Small intestine (tissue), 7 donors: ENCODE measurements around the gene SERP1. TPM values are rescaled to one million over a fixed set of nuclear protein-coding genes. Genes with fewer than 3 reads are reported as not detected.

Experiments used
- DNase-seq, 2 donors: peaks; one replicate each; pipeline versions ENCODE4 v3.0.0 to v3.0.0-alpha.2; 2013
- FAIRE-seq: peaks from 2 replicates; lab custom pipeline; 2012; peaks lifted over from hg19 to GRCh38; lab: Jason Lieb, UNC
- H3K27ac ChIP-seq, 3 donors: one replicate each; pipeline ENCODE4 v1.5.1; 2013; ENCODE audit warnings: low read length in 2 of 3, mild to moderate bottlenecking in 2 of 3, control low read depth in 1 of 3, inconsistent platforms in 1 of 3, low read depth in 1 of 3, moderate library complexity in 1 of 3
- H3K27me3 ChIP-seq, 3 donors: one replicate each; pipeline ENCODE4 v1.6.1; 2013; ENCODE audit warnings: low read length in 3 of 3, inconsistent platforms in 1 of 3; ENCODE audit not compliant: control insufficient read depth in 3 of 3, insufficient read depth in 3 of 3
- H3K36me3 ChIP-seq, 3 donors: one replicate each; pipeline ENCODE4 v1.6.1; 2013; ENCODE audit warnings: low read length in 3 of 3, inconsistent platforms in 1 of 3, low read depth in 1 of 3, mild to moderate bottlenecking in 1 of 3, moderate library complexity in 1 of 3; ENCODE audit not compliant: control insufficient read depth in 3 of 3, insufficient read depth in 2 of 3
- H3K4me1 ChIP-seq, 3 donors: one replicate each; pipeline ENCODE4 v1.6.1; 2013; ENCODE audit warnings: low read length in 2 of 3, inconsistent platforms in 1 of 3, low read depth in 1 of 3, mild to moderate bottlenecking in 1 of 3, moderate library complexity in 1 of 3; ENCODE audit not compliant: control insufficient read depth in 3 of 3, insufficient read depth in 2 of 3
- H3K4me3 ChIP-seq, 3 donors: one replicate each; pipeline ENCODE4 v1.5.1; 2013; ENCODE audit warnings: low read length in 3 of 3, control low read depth in 1 of 3, inconsistent platforms in 1 of 3, low read depth in 1 of 3, mild to moderate bottlenecking in 1 of 3, moderate library complexity in 1 of 3
- H3K9me3 ChIP-seq, 2 donors: one replicate each; pipeline ENCODE4 v1.6.1; 2013; ENCODE audit warnings: low read depth in 1 of 2, low read length in 1 of 2; ENCODE audit not compliant: control insufficient read depth in 2 of 2, insufficient read depth in 1 of 2
- WGBS, 3 donors: extraction: QIAGEN DNeasy Blood & Tissue Kit; methylation state at CpG; one replicate each; pipeline ENCODE4 v1.1.7; 2013; 5-methylcytosine and 5-hydroxymethylcytosine counted together
- polyA plus RNA-seq, 4 donors: library from polyadenylated mRNA; stranded (reverse) in 3 of 4; unstranded in 1 of 4; fragments of 200-250 nt in 3 of 4; fragments of 120-200 nt in 1 of 4; gene quantifications; one replicate each; pipeline versions ENCODE4 v1.2.1 to v1.2.3, GENCODE V29; 2013
- donor health status: healthy with polysubstance abuse.
- donor health status: control.
- donor health status: control.
- donor health status: Bipolar disorder and iron deficiency.
- donor health status: healthy.

The SERP1 gene
- polyA plus RNA-seq, 4 donors = 77.6 to 153 (median 122) TPM

GRCh38 chr3:150577855-150578254, 31.6 kb upstream of the SERP1 start:
- Histone ChIP-seq H3K27me3 (no peaks in the 10 kb centered on the region), H3K27ac (no peak overlapping the region), H3K4me1 (peaks cover 0 to 3% (median 0%) of the 10 kb centered on the region in 3 donors), H3K9me3 (no peaks in the 10 kb centered on the region), H3K4me3 (no peak overlapping the region), H3K36me3 (peaks cover 11 to 31% (median 13%) of the 10 kb centered on the region in 3 donors)
- WGBS, 3 donors = 19 to 63% (median 37%) methylated on average over 1 of the region's 1 CpG
- FAIRE-seq = no peak
- peak; percentile 9 to 13 for DNase-seq

- FAIRE-seq = no peak
- WGBS, 3 donors = 93 to 100% (median 97%) methylated on average over 1 of the region's 1 CpG
- H3K27me3 ChIP-seq = no peaks in the 10 kb centered on the region
- H3K4me1 ChIP-seq = no peaks in the 10 kb centered on the region
- no peak overlapping the region for H3K4me3 ChIP-seq
- H3K9me3 ChIP-seq = no peaks in the 10 kb centered on the region
- H3K27ac ChIP-seq = no peak overlapping the region
- DNase-seq = no peak
- H3K36me3 ChIP-seq = peaks cover 0 to 31% (median 9%) of the 10 kb centered on the region in 3 donors
Observed at GRCh38 chr3:150567328-150567727, 21.0 kb upstream of the SERP1 start.

GRCh38 chr3:150564243-150564642, 17.9 kb upstream of the SERP1 start:
- no peak for FAIRE-seq
- Histone ChIP-seq H3K27ac (no peak overlapping the region), H3K27me3 (no peaks in the 10 kb centered on the region)

GRCh38 chr3:150557725-150558124, 11.4 kb upstream of the SERP1 start:
- Histone ChIP-seq H3K9me3 (no peaks in the 10 kb centered on the region), H3K4me3 (no peak overlapping the region), H3K27ac (no peak overlapping the region), H3K27me3 (no peaks in the 10 kb centered on the region), H3K36me3 (peaks cover 6 to 29% (median 7%) of the 10 kb centered on the region in 3 donors), H3K4me1 (no peaks in the 10 kb centered on the region)
- WGBS, 3 donors = 58 to 67% (median 61%) methylated on average over 1 of the region's 1 CpG
- FAIRE-seq = no peak
- no peak for DNase-seq

More at GRCh38 chr3:150564243-150564642, 17.9 kb upstream of the SERP1 start:
- Histone ChIP-seq H3K4me1 (no peaks in the 10 kb centered on the region), H3K9me3 (no peaks in the 10 kb centered on the region), H3K36me3 (peaks cover 0 to 21% (median 8%) of the 10 kb centered on the region in 3 donors), H3K4me3 (no peak overlapping the region)
- DNase-seq = no peak
- 61 to 86% (median 68%) methylated on average over 2 of the region's 2 CpGs for WGBS, 3 donors

GRCh38 chr3:150556792-150557191, 10.5 kb upstream of the SERP1 start:
- FAIRE-seq (no peak), DNase-seq (no peak)
- Histone ChIP-seq H3K27ac (no peak overlapping the region), H3K4me3 (no peak overlapping the region), H3K4me1 (no peaks in the 10 kb centered on the region), H3K27me3 (no peaks in the 10 kb centered on the region), H3K9me3 (no peaks in the 10 kb centered on the region), H3K36me3 (peaks cover 4 to 27% (median 7%) of the 10 kb centered on the region in 3 donors)
- WGBS, 3 donors = 77 to 86% (median 78%) methylated on average over 2 of the region's 2 CpGs

GRCh38 chr3:150555859-150556436, 9.7 kb upstream of the SERP1 start:
- Histone ChIP-seq H3K36me3 (peaks cover 4 to 25% (median 7%) of the 10 kb centered on the region in 3 donors), H3K27ac (no peak overlapping the region), H3K4me1 (no peaks in the 10 kb centered on the region), H3K27me3 (no peaks in the 10 kb centered on the region), H3K9me3 (no peaks in the 10 kb centered on the region), H3K4me3 (no peak overlapping the region)
- WGBS, 3 donors = 90 to 93% (median 91%) methylated on average over 4 of the region's 4 CpGs
- no peak for DNase-seq
- no peak for FAIRE-seq

GRCh38 chr3:150547045-150547741, 897 bp upstream of the SERP1 start:
- DNase-seq (peak in 1 of 2 donors; percentile 38), FAIRE-seq (no peak)
- peaks cover 0 to 9% (median 0%) of the 10 kb centered on the region in 3 donors for H3K36me3 ChIP-seq
- H3K9me3 ChIP-seq = no peaks in the 10 kb centered on the region
- 8 to 20% (median 13%) methylated on average over 7 of the region's 7 CpGs for WGBS, 3 donors
- H3K27ac ChIP-seq = peak overlapping the region; percentile 67 to 97 (median 96)
- H3K4me1 ChIP-seq = peaks cover 3 to 10% (median 8%) of the 10 kb centered on the region in 3 donors
- peak overlapping the region; percentile 58 to 86 (median 63) for H3K4me3 ChIP-seq
- no peaks in the 10 kb centered on the region for H3K27me3 ChIP-seq

GRCh38 chr3:150545419-150546225, 674 bp downstream of the SERP1 start:
- peaks cover 0 to 7% (median 0%) of the 10 kb centered on the region in 3 donors for H3K36me3 ChIP-seq
- no peaks in the 10 kb centered on the region for H3K9me3 ChIP-seq
- 0 to 1% (median 0%) methylated on average over 52 to 54 of the region's 54 CpGs for WGBS, 3 donors
- H3K27ac ChIP-seq = peak overlapping the region; percentile 97 to 99 (median 99)
- H3K27me3 ChIP-seq = no peaks in the 10 kb centered on the region
- DNase-seq = peak in 1 of 2 donors; percentile 37
- H3K4me3 ChIP-seq = peak overlapping the region; percentile 88 to 98 (median 93)
- peaks cover 3 to 12% (median 8%) of the 10 kb centered on the region in 3 donors for H3K4me1 ChIP-seq
- FAIRE-seq = no peak
